Activated T-cell treated with anti-CD3 and anti-CD28 coated beads for 48 hours (primary cell): ENCODE measurements around the gene SGO2.

Experiments used
- DNase-seq: peaks from one replicate; pipeline ENCODE4 v3.0.0-alpha.2; 2020; ENCODE audit warnings: low read depth

SGO2 gene, protein sequence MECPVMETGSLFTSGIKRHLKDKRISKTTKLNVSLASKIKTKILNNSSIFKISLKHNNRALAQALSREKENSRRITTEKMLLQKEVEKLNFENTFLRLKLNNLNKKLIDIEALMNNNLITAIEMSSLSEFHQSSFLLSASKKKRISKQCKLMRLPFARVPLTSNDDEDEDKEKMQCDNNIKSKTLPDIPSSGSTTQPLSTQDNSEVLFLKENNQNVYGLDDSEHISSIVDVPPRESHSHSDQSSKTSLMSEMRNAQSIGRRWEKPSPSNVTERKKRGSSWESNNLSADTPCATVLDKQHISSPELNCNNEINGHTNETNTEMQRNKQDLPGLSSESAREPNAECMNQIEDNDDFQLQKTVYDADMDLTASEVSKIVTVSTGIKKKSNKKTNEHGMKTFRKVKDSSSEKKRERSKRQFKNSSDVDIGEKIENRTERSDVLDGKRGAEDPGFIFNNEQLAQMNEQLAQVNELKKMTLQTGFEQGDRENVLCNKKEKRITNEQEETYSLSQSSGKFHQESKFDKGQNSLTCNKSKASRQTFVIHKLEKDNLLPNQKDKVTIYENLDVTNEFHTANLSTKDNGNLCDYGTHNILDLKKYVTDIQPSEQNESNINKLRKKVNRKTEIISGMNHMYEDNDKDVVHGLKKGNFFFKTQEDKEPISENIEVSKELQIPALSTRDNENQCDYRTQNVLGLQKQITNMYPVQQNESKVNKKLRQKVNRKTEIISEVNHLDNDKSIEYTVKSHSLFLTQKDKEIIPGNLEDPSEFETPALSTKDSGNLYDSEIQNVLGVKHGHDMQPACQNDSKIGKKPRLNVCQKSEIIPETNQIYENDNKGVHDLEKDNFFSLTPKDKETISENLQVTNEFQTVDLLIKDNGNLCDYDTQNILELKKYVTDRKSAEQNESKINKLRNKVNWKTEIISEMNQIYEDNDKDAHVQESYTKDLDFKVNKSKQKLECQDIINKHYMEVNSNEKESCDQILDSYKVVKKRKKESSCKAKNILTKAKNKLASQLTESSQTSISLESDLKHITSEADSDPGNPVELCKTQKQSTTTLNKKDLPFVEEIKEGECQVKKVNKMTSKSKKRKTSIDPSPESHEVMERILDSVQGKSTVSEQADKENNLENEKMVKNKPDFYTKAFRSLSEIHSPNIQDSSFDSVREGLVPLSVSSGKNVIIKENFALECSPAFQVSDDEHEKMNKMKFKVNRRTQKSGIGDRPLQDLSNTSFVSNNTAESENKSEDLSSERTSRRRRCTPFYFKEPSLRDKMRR

DNA sequence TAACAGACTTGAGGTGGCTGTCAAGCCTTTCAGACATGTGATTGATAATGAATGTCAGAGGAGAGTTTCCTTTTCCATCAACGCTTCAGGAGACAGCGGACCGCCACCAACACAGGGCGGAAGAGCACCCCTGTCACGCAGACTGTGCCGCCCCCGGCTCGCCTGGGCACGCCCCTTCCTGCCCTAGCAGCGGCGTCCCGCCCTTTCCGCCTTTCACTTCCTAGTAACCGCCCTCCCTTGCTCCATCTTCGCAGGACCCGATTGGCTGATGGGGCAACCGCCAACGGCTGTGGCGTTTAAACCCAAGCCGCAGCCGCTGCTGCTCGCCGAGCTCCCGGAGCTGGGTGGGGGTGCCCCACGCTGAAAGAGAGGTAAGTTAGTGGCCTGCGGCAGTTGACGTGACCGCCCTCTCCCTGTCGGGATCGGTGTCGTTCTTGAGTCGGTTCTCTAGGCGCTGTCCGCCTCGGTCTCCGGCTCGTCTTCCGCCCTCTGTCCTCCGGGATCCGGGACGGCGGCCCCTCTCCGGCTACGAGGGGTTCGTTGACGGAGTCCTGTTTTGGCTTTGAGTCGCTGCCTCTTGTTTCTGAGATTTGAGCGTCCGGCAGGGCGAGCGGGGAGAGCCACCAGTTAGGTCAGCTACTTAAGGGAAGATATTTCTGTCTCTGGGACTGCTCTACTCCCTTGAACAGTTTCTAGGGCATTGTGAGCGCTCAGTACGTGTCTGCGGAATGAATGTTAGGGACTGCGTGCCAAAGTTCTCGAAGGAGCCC, at the start of gene SGO2:
Gene SGO2 (plus strand): TSS at position 326 of the 770 bp plus-strand sequence. CDS start 6,769 bp downstream, outside the sequence.
- peak; percentile 96 for DNase-seq

DNA sequence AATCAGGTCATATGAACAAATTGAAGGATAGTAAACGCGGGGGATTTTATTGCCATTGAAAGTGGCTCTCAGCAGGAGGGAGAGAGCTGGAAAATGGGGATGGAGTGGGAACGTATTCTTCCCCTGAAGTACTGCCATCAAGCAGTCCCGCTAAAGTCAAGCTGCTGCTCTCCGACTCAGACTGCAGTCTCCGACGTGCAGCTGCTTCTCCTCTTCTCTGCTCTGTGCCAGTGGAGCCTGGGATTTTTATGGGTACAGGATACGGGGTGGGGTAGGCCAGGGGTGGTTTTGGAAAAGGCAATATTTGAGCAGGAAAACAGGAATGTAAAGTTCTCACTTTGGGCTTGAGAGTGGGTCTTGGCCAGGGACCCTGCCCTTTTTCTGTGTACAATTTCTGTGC, 49.2 kb upstream of the SGO2 start:
- no peak for DNase-seq

DNA sequence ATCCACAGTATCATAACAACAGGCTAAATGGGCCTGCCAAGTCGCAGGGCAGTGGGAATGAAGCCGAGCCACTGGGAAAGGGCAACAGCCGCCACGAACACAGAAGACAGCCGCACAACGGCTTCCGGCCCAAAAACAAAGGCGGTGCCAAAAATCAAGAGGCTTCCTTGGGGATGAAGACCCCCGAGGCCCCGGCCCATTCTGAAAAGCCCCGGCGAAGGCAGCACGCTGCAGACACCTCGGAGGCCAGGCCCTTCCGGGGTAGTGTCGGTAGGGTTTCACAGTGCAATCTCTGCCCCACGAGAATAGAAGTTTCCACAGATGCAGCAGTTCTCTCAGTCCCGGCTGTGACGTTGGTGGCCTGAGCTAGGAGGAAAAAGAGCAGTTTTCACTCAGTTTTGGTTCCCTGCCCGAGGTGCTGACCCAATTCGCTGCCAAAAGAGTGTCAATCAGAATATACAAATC, 48.3 kb upstream of the SGO2 start:
- DNase-seq: no peak

DNA sequence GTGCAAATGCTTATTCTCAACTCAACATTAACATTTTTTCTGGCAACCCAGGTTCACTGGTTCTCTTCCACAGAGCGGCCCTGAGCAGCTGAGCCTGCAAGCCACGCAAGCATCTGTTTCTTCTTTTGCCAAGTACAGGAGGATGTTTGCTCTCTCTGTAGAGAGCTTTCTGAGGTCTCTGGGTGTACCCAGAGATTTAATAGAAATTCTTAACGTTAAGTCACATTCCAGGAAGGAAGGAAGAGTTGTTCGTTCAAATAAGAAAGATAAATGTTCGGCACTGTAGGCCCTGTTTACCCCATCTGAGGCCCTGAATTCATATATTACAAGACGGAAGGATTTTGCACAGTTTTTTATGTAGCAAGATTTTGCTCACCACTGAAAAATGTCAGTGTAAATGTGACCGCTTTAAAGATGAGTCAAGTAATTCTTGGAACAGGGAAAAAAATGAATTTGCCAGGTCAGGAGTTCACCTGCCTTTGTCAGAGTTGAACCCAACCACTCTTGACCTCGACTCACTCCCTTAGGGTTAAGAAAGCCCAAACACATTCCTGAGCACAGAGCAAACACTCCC, 46.2 kb upstream of the SGO2 start:
- no peak for DNase-seq

DNA sequence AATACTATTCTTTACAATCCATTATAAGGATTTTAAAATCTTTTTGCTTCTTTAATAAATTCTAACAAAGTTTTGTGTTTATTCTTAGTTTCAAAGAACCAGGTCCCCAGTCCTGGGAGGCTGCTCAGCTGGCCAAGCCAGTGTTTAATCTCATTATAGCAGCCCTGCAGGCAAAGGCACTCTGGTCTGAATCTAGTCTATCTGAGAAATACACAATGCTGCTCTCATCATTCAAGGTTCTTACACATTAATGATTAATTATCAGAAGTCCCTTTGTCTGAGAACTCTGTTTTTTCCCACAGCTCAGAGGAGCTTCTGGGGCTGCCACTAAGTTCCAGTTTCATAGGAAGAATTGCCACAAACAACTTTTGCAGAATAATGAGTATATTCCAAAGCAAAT, 43.8 kb upstream of the SGO2 start:
- no peak for DNase-seq

DNA sequence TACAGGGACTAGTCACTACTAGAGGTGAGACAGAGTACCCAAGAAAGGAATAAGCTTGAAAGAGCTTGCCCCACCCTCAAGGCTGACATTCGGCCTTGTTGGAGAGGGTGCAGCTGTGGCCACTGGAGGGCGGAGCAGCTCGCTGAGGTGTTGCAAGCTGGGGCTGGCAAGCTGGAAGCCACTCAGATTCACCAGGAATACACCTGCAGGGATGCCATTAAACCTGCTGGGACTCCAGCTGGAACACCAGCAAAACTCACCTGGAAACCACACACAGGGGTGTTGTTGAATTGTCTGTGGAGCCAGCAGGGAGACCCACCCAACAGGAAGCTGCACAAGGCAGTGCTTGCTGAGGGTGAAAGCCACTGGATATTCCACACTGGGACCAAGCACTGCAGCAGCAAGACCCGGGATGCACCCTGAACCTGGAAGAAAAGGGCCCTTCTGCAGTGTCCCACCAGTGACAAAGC, 42.2 kb upstream of the SGO2 start:
- peak; percentile 36 for DNase-seq

DNA sequence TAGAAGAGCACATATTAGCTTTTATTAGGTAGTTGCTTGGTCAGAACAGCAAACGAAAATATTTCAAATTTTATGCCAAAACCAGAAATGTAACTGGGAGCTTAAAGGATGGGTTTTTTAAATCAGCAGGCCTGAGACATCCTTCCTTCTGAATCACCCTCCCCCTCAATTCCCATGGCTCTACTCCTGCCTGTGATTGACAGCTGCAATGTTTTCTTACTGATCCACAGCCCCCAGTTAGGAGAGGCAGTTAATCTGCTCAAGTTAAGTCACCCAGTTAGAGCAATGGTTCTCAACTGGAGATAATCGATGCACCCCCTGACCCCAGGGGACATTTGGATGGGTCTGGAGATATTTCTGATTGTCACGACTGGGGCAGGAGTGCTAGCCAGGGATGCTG, 41.1 kb upstream of the SGO2 start:
- no peak for DNase-seq

DNA sequence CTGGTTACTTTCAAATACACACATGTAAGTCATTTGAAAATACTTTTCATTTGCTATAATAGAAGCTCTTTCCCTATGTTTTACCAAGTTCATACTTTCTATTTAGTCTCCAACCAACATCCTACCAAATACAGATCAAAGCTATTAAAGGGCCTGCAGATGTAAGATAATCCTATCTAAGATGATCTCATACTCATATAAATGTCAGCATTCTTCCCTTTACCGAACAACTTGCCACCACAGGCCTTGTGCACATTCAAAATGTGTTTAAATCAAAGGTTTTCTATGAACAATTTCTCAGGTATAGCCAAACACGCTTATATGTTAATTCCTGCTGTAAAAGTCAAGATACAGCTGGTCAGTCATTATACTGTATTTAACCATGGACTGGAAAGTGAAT, 39.5 kb upstream of the SGO2 start:
- DNase-seq: no peak

DNA sequence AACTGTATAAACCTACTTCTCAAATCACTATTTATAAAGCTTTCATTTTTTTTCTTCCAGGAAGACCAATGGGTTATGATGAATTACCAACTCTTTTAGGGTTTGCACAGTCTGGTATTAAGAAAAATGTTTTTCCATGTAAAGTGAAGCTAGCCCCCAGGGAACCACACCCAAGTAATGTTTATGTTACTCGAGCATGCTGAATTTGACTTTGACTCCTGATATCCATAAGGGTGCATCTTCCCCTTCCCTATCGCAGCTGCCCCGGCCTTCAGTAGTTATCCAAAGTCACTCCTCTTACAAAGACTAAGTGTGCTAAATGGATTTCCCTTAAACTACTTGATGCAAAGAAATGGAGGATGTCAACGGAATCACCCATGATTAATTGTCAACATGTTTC, 37.8 kb upstream of the SGO2 start:
- DNase-seq: no peak

DNA sequence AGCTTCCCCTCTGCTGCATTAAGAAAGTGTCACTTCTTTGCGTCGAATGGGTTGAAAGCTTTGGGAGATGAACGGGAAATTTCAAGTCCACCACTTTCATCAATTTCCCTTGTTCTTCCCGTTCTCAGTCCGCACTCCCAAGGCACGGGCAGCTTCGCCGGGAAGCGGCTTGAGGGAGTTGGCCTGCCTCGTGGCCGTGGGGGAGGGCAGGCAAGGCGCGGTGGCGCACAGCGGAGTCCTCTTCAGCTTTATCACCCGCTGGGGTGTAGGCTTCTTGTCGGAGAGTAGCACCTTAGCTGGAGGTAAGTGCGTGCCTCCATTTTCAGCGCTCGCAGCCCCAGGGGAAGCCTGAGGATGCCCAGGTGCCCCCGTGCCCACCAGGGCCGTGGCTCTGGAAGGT, 36.0 kb upstream of the SGO2 start:
- no peak for DNase-seq

DNA sequence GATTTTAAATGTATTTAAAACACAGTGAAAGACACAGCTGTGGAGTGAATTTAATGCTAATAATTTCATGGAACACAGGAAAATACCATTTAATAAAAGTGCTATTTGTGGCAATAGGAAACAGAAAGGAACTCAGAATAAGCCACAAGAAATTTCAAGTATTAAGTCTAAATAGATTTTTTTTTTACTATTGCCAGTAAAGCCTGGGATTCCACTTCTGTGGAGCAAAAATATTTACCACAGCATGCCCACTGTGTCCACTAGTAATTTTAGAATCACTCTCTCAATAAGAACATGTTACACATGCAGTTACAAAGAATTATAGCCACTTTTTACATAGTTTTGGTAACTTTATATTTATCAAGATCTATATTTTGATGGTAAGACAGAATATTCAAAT, 33.4 kb upstream of the SGO2 start:
- no peak for DNase-seq

DNA sequence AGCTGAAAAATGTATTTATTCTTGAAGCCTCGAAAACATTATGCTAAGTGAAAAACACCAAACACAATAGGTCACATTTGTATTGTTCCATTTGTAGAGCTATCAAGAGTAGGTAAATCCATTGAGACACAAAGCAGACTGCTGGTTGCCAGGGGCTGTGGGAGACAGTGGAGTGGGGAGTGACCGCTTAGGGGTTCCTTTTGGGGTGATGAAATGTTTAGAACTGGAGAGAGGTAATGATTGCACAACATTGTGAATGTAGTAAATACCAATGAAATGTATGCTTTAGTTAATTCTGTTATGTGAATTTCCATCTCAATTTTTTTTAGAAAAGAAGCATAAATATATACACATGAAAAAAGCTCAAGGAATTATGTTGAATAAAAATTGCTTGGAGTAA, 32.0 kb upstream of the SGO2 start:
- no peak for DNase-seq

DNA sequence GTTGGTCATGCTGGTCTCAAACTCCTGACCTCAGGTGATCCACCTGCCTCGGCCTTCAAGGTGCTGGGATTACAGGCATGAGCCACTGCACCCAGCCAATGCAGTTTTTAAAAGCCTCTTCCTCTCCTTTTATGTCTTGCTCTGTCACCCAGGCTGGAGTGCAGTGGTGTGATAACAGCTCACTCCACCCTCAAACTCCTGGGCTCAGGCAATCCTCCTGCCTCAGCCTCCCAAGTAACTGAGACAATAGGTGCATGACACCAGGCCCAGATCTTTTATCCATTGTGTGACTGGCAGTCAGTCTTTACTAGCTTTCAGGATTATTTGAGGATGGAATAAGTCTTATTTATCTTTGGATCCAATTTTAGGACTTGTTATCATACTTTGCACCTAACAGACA, 29.3 kb upstream of the SGO2 start:
- DNase-seq: no peak

DNA sequence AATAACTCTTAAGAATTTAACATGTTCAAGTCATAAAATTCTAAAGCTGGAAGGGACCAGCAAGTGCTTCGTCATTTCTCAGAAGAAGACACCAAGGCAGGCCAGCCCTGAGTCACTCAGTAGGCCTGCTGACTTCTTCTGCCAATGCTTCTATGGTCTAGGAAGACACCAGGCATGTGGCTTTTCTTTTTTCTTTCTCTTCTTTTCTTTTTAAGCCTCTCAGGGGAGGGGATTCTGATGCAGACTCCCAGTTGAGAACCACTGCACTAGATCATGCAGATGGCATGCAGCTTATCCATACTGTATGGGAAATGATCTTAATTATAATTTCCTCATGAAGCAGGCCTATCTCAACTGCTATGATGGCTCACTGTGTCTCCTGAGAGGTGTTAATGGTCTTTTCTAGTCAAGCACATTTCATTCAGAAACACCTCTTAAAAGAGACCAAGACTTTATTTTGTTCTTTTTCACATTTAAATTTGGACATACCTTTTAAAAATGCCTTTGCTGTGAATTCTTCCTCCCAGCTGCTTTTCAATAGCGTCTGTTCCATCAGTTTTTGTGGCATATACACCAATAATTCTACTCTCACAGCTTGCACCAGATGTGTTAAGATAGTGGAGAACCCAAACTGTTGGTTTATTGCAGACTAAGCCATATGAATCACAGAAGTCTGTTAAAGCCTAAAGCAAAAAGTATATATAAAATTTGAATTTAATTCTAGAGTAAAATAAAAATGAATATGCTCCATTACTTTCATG, 27.4 kb upstream of the SGO2 start:
- DNase-seq: no peak

DNA sequence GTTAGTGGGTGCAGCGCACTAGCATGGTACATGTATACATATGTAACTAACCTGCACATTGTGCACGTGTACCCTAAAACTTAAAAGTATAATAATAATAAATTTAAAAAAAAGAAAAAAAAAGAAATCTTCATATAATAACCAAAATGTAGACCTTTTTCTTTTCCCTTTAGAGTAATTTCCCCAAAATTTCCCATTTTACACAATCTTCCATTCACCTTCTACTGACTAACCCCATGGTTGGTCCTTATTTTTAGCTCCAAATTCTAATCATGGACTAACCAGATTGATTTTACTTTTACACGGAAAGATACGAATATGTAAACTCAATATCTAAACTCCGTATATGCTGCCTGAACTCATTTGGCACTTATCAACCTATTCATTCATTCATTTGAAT, 23.8 kb upstream of the SGO2 start:
- no peak for DNase-seq

DNA sequence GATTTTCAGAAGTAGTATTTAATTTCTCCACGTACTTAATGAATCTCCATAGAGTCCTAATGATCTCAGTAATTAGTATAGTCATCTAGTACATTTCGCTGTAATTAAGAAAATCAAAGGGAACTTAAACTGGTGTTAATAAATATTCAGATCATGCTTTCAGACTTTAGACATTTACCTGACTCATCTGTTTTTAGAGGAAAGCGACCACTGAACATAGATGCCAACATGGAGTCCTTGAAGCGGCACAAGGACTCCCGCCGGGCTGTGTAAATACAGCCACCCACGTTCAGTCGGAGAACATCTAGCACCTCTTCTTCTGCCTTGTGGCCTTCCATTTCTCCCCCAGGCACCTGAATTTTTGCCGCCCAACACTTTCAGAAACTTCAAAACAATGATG, 19.3 kb upstream of the SGO2 start:
- no peak for DNase-seq

DNA sequence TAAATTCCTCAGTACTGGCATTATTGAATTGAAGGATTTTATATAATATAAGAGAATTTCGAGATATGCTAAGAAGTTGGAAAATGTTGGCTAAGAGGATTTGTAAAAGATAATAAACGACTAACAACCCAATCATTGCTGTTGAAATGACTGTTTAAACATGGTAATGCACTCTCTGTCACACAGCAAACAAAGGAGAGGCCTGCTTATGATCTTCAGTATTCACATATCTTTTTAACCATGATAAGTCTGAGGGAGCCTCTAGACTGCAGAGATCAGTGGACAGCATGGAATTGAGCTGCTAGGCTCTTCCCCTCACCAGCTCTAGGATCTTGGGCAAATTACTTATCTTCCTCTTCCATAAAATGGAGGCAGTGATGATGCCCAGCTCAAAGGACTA, 18.8 kb upstream of the SGO2 start:
- DNase-seq: no peak

DNA sequence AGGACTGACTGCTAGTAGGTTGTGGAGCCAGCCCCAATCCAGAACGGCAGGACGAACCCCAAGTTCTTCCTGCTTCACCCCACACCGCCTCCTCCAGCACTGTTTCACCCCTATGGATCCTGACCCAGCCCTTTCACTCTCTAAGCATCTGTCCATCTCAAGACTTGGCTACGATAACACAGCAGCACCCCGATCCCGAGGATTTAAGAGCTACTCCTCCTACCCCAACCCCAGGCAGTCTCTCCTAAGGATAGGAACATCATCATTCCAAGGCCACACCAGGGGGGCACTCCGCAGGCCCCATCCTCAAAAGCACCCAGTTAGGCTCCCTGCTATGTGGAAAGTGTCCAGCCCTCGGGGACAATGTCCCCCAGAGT, 16.8 kb upstream of the SGO2 start:
- DNase-seq: no peak

DNA sequence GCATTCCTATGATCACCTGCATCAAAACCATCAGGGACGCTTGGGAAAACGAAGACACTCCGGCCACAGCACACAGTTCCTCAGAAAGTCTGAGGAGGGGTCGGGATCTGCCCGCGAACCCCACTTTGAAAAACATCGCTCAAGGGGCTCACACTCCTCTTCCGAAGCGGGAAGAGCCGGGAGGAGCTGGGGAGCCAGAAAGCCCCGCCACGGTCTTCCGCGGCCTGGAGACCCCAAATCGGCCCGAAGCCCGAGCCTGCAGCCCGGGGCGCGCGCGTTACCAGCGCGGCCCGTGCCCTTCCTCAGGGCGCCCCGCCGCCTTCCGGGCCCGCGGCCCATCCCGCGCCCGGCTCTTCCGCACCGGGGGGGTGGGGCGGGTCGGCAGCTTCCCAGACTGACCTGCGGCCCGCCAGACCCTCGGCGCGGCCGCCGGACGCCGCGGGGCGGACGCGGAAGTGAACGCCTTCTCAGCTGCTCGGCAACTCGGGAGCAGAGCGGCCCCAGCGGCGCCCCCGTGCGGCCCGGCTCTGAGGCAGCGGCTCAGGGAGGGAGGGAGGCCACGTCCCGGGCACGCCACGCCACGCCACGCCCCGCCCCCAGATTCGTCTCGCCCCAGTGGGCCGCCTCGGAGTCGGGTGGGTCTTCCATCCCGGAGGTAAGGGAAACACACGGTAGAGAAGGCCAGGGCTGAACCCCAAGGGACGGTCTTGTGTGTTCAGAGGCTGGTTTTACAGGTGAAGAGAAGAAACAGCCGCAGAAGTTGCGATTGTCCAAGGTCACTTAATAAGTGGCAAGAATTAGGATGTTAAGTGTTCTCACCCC, 16.2 kb upstream of the SGO2 start, which contains the start of gene KCTD18:
Gene KCTD18 (minus strand): TSS at position 457 of the 822 bp plus-strand sequence. CDS start 3,052 bp downstream, outside the sequence.
- DNase-seq: peak; percentile 90
